Measurements from ENCODE around the gene MC1R.

The MC1R gene

DNA sequence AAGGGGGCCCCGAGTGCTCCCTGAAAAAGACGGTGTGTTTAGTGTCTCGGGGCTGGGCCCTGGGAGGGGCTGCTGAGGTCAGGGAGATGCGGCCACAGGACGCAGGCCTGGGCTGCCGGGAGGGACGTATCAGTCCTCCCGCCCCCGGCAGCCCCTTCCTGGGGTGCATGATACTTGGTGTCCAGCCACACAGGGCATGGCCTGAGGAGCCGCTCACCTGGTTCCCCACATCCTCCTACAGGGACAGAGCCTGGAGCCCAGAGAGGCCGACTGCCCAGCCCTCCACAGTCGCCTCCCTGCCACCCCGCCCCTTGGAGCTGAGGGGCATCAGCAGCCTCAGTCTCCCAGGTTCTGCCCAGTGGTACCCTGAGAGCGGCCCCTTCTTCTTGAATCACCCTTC lies 17.8 kb downstream of the MC1R start:
- FAIRE-seq, result no peak

GRCh38 chr16:89936981-89937380 lies 18.3 kb downstream of the MC1R start:
- FAIRE-seq, result no peak

GRCh38 chr16:89938175-89938885 lies 19.7 kb downstream of the MC1R start:
- no peak for FAIRE-seq

DNA sequence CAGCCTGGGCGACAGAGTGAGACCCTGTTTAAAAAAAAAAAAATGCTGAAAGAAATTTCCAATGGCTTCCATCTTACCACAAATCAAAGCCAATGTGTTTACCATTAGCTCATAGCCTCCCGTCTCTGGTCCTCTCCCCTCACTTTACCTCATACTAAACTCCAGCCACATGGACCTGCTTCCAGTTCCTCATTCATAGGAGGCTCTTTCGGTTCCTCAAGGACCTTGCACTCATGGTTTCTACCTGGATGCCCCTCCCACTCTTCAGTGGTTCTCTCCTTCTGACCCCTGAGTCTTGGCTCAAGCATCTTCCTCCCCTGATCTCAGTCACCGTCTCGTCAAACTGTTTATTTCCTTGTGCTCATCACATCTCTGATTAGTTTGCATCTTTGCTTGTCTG lies 26.1 kb downstream of the MC1R start:
- no peak for FAIRE-seq

GRCh38 chr16:89945654-89946053 lies 27.0 kb downstream of the MC1R start:
- no peak for FAIRE-seq

DNA sequence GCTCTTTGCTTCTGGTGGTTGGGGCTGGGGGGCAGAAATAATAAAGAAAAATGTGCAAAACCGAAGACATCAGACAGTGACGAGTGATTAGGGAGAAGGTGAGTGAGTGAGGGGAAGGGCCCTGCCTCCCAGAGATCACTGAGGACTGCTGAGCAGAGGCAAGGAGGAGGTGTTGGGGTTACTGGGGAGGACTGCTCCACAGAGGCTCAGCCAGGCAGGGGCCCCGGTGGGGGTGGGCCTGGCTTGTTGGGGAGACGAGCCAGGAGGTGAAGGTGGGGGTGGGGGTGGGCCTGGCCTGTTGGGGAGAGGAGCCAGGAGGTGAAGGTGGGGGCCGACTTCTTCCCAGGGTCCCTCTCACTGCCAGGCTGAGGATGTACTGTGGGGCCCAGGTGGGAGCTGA lies 27.9 kb downstream of the MC1R start:
- no peak for FAIRE-seq

DNA sequence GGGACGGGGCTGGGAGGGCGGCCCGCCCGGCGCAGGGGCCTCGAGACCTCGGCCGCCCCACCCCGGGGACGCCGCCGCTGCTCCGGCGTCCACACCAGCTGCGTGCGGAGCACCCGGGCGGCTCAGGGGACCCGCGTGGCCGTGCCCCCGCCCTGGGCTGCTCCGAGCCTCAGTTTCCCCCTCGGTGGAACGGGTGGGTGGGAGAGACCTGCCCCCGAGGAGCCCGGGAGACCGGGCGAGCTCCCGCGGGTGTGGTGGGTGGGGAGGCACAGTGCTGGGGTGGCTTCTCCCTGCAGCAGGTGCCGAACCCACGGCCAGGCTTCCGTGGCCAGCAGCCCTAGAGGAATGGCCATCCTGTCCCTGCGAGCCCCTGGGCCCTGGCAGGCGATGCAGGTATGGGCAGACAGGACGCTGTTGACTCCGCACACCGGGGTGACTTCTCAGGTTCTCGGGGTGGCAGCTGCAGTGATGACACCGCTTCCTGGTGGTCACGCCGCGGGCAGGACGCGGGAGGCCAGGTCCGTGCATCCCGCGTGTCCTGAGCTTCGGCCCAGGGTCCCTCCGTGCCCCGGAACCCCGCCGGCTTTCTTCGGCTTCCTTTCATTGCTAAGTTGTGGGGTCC lies 30.6 kb downstream of the MC1R start:
- FAIRE-seq, result no peak

DNA sequence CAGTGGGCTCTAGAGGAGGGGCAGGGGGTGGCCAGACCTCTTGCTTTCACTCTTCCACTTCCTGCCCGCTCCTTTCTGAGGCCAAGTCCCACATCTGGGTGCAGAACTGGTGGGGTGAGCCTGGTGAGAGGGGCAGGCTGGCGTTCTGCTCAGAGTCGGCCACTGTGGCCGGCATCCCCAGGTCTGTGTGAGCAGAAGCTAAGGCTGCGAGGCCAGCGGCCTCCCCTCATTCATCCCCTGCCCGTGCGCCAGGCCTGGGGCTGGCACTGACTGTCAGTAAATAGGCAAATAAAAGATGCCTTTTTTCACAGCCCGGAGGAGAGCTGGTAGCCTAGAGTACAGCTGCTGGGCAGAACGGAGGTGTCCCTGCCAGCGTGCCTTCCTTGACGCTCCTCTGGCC lies 31.1 kb downstream of the MC1R start:
- FAIRE-seq, result no peak

DNA sequence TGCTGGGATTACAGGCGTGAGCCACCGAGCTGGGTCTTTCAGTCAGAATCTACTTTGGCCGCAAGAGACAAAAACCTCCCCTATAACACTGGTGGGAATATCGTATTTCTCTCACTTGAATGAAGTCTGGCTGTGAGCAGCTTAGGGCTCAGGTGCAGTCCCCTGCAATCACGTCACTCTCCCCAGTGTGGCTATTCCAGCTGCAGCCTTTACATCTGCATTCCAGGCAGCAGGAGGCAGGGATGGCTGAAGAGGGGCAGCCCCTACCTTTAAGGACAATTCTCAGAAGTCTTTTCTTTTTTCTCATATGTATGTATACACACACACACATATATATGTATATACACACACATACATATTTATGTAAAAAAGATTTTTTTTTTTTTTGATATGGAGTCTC lies 32.8 kb downstream of the MC1R start:
- FAIRE-seq, result no peak

- no peak for FAIRE-seq
Observed at GRCh38 chr16:89952049-89952448, 33.4 kb downstream of the MC1R start.

DNA sequence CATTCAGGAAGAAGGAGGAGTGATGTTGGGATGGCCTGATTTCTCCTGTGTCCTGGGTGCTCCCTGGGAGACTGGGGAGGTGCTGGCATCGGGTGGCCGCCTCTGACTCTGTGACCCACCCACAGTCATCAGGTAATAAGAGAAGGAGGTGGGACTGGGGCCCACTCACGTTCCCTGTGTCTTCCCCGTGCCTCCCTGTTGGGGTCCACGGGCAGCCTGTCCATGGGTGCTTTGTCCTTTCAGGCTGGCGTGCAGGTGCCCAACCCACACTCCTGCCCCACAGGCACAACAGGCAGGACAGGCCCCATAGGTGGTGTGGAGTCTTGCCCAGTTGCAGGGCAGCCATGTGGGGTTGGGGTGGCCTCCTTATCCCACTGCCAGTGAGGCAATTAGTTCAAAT lies 33.9 kb downstream of the MC1R start:
- FAIRE-seq, result no peak

DNA sequence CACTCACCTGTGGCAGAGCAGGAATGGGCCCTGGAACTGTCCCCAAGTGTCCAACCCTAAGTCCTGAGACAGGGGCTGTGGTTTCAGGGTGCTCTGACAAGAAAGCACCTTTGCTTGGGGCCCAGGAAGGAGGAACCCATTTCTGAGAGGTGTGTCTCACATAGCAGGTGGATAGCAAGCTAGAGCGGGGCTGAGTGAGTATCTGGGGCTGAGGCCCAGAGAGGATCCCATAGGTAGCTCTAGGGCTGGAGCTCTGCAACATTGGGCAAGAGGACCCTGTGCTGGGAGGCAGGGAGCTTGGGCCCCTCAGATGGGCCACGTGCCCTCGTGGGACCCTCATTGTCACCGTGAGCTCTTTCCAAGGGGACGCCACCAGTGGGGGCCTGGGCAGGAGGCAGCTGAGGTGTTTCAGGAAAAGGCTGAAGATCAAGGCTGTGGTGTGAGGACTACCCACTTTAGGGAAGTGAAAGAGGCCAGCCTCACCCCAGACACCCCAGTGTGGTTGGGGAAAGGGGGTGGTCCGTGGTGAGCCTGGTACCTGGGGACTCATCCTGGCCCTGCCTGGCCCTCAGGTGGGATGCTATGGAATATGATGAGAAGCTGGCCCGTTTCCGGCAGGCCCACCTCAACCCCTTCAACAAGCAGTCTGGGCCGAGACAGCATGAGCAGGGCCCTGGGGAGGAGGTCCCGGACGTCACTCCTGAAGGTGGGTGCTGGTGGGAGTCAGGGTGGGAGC lies 35.2 kb downstream of the MC1R start:
- FAIRE-seq, result no peak

DNA sequence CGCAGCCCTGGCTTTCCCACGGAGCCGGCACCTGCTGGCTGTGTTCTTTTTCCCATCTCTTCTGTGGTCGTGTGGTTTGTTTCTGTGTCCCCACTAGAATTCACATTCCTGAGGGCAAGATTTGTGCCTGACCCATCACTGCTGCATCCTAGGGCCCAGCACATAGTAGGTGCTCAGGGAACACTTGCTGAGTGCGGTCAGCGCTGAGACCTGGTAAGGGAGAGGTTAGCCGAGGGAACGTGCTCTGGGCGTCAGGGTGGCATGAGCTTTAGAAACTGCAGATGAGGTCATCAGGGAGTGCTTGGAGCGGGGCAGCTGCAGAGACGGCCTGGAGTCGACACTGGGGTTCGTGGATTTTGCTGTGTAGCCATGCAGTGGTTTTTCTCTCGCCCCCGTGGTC lies 35.8 kb downstream of the MC1R start:
- FAIRE-seq, result no peak

DNA sequence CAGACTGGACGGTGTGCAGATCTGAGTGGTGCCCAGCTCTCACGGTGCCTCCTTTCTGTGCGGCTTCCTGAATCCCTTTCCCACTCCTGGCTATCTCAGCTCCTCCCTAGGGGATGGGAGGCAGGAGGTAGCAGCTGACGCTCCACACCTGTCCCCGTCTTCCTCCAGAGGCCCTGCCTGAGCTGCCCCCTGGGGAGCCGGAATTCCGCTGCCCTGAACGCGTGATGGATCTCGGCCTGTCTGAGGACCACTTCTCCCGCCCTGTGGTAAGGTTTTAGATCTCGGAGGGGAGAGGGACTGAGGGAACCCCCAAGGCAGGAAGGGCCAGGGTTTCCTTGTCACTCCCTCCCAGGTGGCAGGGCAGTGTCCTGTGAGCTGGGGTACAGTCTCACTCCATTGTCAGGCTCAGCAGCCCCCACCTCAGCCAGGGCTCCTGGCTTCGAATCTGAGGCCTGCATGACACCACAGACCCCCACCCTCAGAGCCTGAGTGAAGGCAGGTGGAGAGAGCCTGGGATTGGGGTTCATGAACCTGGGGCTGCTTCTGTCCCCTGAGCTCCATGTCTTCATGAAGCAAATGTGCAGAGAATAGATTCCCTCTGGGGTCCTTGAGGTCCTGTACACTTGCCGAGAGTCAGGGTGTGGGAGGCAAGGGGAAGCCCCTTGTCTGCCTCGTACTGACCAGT lies 36.5 kb downstream of the MC1R start:
- FAIRE-seq, result no peak

DNA sequence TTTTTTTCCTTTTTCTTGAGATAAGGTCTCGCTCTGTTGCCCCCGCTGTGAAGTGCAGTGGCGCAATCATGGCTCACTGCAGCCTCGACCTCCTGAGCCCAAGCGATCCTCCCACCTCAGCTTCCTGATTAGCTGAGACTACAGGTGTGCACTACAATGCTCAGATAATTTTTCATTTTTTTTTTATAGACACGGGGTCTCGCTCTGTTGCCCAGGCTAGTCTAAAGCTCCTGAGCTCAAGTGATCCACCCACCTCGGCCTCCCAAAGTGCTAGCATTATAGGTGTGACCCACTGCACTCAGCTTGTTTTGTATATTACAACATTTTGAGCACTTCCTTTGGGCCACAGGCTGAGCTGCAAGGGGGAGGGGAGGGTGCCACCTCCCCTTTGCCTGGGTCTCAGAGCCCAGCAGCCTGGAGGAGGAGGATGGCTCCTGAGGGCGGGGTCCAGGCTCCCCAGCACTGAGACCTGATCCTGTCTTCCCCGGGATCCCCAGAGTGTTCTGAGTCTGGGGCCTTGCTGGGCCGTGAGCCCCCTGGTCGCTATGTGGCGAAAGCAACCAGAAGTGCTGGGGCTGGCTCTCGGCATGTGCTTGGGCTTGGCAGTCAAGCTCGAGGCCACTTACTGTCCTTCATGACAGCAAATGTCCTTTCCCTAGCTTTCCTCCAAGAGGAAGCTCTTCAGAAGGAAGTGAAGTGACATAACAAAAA lies 38.0 kb downstream of the MC1R start:
- FAIRE-seq, result no peak

GRCh38 chr16:89957216-89957785 lies 38.6 kb downstream of the MC1R start:
- FAIRE-seq, result no peak

DNA sequence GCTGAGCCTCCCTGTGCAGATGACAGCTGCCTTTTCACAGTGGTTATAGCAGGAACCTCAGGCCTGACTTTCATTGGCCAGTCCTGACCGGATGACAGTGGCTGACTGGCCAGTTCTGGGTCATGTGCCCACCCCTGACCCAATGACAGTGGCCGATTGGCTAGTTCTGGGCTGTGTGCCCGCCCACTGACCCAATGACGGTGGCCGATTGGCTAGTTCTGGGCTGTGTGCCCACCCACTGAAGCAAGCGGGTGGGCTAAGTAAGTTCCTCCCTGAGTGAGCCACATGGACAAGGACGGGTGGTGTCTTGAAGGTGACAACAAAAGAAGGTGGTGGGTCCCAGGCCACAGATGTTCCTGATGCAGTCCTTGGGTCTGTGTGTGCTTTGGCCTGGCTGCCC lies 39.4 kb downstream of the MC1R start:
- FAIRE-seq, result no peak

- no peak for FAIRE-seq
Observed at GRCh38 chr16:89958596-89958995, 39.9 kb downstream of the MC1R start.

- no peak for FAIRE-seq
Observed at GRCh38 chr16:89960966-89961365, 42.3 kb downstream of the MC1R start.

GRCh38 chr16:89961920-89962319 lies 43.3 kb downstream of the MC1R start:
- no peak for FAIRE-seq

DNA sequence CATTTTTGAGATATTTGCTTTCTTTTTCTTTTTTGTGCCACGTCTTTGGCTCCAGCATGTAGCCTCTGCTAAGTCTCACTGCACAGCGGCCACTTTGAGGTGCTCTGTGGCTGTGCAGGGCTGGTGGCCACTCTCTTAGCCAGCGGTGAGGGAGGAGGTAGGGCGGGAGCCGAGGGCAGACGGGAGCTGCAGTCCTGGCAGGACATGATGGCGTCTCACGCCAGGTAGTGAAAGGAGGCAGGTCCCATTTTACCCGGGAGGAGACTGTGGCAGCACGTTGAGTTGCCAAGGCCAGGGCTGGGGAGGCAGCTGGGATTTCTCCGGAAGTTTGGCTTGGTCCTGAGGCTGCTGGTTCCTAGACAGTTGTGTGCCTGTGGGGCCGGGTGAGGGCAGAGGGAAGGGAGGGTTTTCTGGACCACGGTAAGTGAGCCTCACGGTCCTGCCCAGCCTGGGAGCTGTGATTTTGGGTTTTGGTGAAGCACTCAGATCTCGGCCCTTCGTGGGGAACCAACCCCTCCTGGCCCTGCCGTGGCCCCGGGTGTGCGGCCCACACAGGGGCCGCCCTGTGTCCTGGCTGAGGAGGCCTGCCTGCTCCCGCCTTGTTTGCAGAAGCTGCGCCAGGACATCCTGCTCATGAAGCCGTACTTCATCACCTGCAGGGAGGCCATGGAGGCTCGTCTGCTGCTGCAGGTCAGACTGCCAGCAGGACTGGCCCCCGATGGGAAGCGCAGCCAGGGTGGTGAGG lies 44.3 kb downstream of the MC1R start:
- no peak for FAIRE-seq

GRCh38 chr16:89964201-89964600 lies 45.5 kb downstream of the MC1R start:
- no peak for FAIRE-seq

All from A204.1 (cell line).